ENCODE data around the gene ATP8A2. TPM values are rescaled to one million over a fixed set of nuclear protein-coding genes. Genes with fewer than 3 reads are reported as not detected.

Gene ATP8A2
- total RNA-seq, 2 donors from 2014 or later = 0.23 to 6.1 TPM

DNA sequence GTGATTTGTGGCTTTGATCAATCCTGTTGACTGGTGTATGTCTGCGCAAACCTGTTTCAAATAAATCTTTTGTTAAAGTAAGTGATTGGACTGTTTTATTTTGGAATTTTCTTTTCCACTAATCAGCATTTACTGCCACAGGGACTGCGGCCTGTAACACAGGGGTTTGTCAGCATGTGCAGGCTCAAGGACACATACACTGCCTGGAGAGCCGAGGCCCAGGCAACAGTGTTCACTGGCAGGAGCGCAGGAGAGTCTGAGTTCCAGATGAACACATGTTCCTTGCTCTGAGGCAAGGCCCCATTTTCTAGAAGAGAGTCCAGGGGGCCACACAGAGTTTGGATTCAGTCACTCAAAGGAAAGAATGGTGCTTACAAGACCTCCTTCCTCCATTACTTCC, 654.0 kb downstream of the ATP8A2 start:
- H3K9me3 ChIP-seq = no peaks in the 10 kb centered on the region
- WGBS = 95% methylated on average over 4 of the region's 4 CpGs
- intact Hi-C loops (cut with DNase I) = no loop called here
- no peak for DNase-seq (ENCODE audit: low spot score)
- no peak overlapping the region for H3K4me3 ChIP-seq
- H3K27ac ChIP-seq = no peak overlapping the region
- H3K36me3 ChIP-seq = no peaks in the 10 kb centered on the region
- TF ChIP-seq POLR2A (IDR thresholded peaks at IDR 0.05) = no peak
- TF ChIP-seq CTCF (IDR thresholded peaks at IDR 0.05) = no peak
- TF ChIP-seq POLR2AphosphoS5 (IDR thresholded peaks at IDR 0.05) = no peak
- no peaks in the 10 kb centered on the region for H3K27me3 ChIP-seq (replicated peaks; ENCODE audit: insufficient read depth)
- no peaks in the 10 kb centered on the region for H3K4me1 ChIP-seq (replicated peaks)

DNA sequence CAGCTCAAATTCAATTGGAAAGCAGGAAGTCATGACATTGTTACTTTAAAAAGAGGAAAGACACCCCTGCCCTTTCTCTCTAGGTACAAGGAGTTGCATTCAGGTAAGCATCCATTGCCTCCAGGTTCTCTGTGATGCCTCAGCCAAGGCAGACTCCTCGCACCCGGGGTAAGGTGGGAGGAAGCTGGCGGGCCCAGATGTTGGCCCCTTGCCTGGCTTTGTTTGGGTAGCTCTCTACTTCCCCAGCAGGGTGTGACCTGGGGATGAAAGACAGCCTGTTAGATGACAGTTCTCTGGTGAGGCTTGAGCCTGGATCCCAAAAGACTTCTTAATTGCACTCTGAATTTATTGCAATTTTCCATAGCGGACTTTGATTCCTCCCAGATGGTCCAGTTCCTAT, 654.4 kb downstream of the ATP8A2 start:
- H3K27ac ChIP-seq = no peak overlapping the region
- intact Hi-C loops (cut with DNase I) = no loop called here
- no peaks in the 10 kb centered on the region for H3K4me1 ChIP-seq (replicated peaks)
- WGBS = 70% methylated on average over 4 of the region's 4 CpGs
- H3K4me3 ChIP-seq = no peak overlapping the region
- no peaks in the 10 kb centered on the region for H3K36me3 ChIP-seq
- DNase-seq (ENCODE audit: low spot score) = no peak
- TF ChIP-seq CTCF (IDR thresholded peaks at IDR 0.05) (no peak), POLR2A (IDR thresholded peaks at IDR 0.05) (no peak), POLR2AphosphoS5 (IDR thresholded peaks at IDR 0.05) (no peak)
- no peaks in the 10 kb centered on the region for H3K27me3 ChIP-seq (replicated peaks; ENCODE audit: insufficient read depth)
- no peaks in the 10 kb centered on the region for H3K9me3 ChIP-seq

- H3K4me1 ChIP-seq (replicated peaks) = peaks cover 3% of the 10 kb centered on the region
- no peak overlapping the region for H3K4me3 ChIP-seq
- H3K27ac ChIP-seq = no peak overlapping the region
- H3K27me3 ChIP-seq (replicated peaks; ENCODE audit: insufficient read depth) = no peaks in the 10 kb centered on the region
- no peaks in the 10 kb centered on the region for H3K36me3 ChIP-seq
- WGBS = 95% methylated on average over 4 of the region's 4 CpGs
- intact Hi-C loops (cut with DNase I) = no loop called here
- no peak for TF ChIP-seq POLR2AphosphoS5 (IDR thresholded peaks at IDR 0.05)
- no peak for TF ChIP-seq CTCF (IDR thresholded peaks at IDR 0.05)
- no peak for TF ChIP-seq POLR2A (IDR thresholded peaks at IDR 0.05)
- no peak for DNase-seq (ENCODE audit: low spot score)
- H3K9me3 ChIP-seq = no peaks in the 10 kb centered on the region
These were observed 657.9 kb downstream of the ATP8A2 start for GRCh38 chr13:26029581-26030136.

GRCh38 chr13:26030331-26030730, 658.6 kb downstream of the ATP8A2 start:
- no peak overlapping the region for H3K4me3 ChIP-seq
- TF ChIP-seq CTCF (IDR thresholded peaks at IDR 0.05) (no peak), POLR2A (IDR thresholded peaks at IDR 0.05) (no peak), POLR2AphosphoS5 (IDR thresholded peaks at IDR 0.05) (no peak)
- no peaks in the 10 kb centered on the region for H3K9me3 ChIP-seq
- H3K27me3 ChIP-seq (replicated peaks; ENCODE audit: insufficient read depth) = no peaks in the 10 kb centered on the region
- H3K36me3 ChIP-seq = no peaks in the 10 kb centered on the region
- H3K27ac ChIP-seq = no peak overlapping the region
- DNase-seq (ENCODE audit: low spot score) = no peak
- 92% methylated on average over 4 of the region's 4 CpGs for WGBS
- intact Hi-C loops (cut with DNase I) = no loop called here
- peaks cover 3% of the 10 kb centered on the region for H3K4me1 ChIP-seq (replicated peaks)

DNA sequence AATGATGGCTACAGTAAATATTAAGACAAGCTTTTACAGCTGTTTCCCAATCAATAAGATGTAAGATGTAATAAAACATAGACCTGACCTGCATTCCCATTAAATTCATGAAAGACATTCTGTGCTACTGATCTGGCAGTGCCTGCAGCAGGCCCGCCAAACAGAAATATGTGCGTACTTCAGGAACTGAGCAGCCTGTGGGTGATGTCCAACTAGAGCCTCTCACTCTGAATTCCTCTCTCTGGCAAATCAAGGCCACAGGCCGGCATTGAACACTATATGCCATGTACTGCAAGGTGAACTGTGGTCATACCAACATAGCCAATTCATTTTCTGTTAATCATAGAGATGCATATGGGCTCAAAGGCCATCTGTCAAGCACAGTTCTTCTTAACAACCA, 662.2 kb downstream of the ATP8A2 start:
- H3K27me3 ChIP-seq (replicated peaks; ENCODE audit: insufficient read depth) = peaks cover 2% of the 10 kb centered on the region
- 13% methylated on average over 3 of the region's 3 CpGs for WGBS
- no peaks in the 10 kb centered on the region for H3K9me3 ChIP-seq
- H3K4me3 ChIP-seq = no peak overlapping the region
- TF ChIP-seq POLR2AphosphoS5 (IDR thresholded peaks at IDR 0.05) (peak; percentile 6), CTCF (IDR thresholded peaks at IDR 0.05) (no peak), POLR2A (IDR thresholded peaks at IDR 0.05) (no peak)
- H3K36me3 ChIP-seq = no peaks in the 10 kb centered on the region
- no peak overlapping the region for H3K27ac ChIP-seq
- peaks cover 3% of the 10 kb centered on the region for H3K4me1 ChIP-seq (replicated peaks)
- DNase-seq (ENCODE audit: low spot score) = no peak
- intact Hi-C loops (cut with DNase I) = no loop called here
